Lung (tissue), 12 donors: Measurements from ENCODE around the gene TMCC2. TPM values are rescaled to one million over a fixed set of nuclear protein-coding genes. Genes with fewer than 3 reads are reported as not detected.

Experiments used
- ATAC-seq: fragments of 200-7000 bp; cut with Tn5 transposase; one replicate; pipeline ENCODE4 v1.9.1; 2020; ENCODE audit warnings: moderate number of reproducible peaks; ENCODE audit not compliant: insufficient read depth, low FRiP score
- DNase-seq, 3 donors: peaks; one replicate each; pipeline ENCODE4 v3.0.0-alpha.2; 2013 to 2017
- H3K27ac ChIP-seq, 2 donors: one replicate each; pipeline ENCODE4 v1.5.1; 2013; ENCODE audit warnings: mild to moderate bottlenecking in 2 of 2, moderate library complexity in 2 of 2, control low read depth in 1 of 2, inconsistent platforms in 1 of 2, low read depth in 1 of 2, low read length in 1 of 2
- H3K27me3 ChIP-seq, 3 donors: one replicate each; pipeline ENCODE4 v1.5.1; 2013; ENCODE audit warnings: low read length in 2 of 3; ENCODE audit not compliant: control insufficient read depth in 3 of 3, insufficient read depth in 3 of 3
- H3K36me3 ChIP-seq, 4 donors: one replicate each; pipeline ENCODE4 v1.5.1; 2013; ENCODE audit warnings: low read length in 4 of 4, mild to moderate bottlenecking in 1 of 4, moderate library complexity in 1 of 4; ENCODE audit not compliant: control insufficient read depth in 4 of 4, insufficient read depth in 4 of 4
- H3K4me1 ChIP-seq, 5 donors: one replicate each; pipeline ENCODE4 v1.5.1; 2013; ENCODE audit warnings: low read length in 5 of 5, mild to moderate bottlenecking in 2 of 5, moderate library complexity in 1 of 5; ENCODE audit not compliant: control insufficient read depth in 5 of 5, insufficient read depth in 5 of 5
- H3K4me3 ChIP-seq: one replicate; pipeline ENCODE4 v1.5.1; 2013; ENCODE audit warnings: mild to moderate bottlenecking, control low read depth, moderate library complexity
- H3K9ac ChIP-seq, 2 donors: one replicate each; pipeline ENCODE4 v1.5.1; 2013; ENCODE audit warnings: low read length in 2 of 2, control low read depth in 1 of 2; ENCODE audit not compliant: insufficient read depth in 1 of 2
- H3K9me3 ChIP-seq, 4 donors: one replicate each; pipeline ENCODE4 v1.5.1; 2013; ENCODE audit warnings: low read length in 3 of 4, mild to moderate bottlenecking in 1 of 4, moderate library complexity in 1 of 4; ENCODE audit not compliant: control insufficient read depth in 4 of 4, insufficient read depth in 3 of 4
- WGBS, 2 donors: extraction: QIAGEN DNeasy Blood & Tissue Kit; methylation state at CpG; one replicate each; pipeline ENCODE4 v1.1.7; 2013; 5-methylcytosine and 5-hydroxymethylcytosine counted together
- polyA plus RNA-seq, 2 donors: library from polyadenylated mRNA; stranded (reverse); fragments of 200-250 nt; gene quantifications; one replicate each; pipeline ENCODE4 v1.2.1, GENCODE V29; 2013
- total RNA-seq, 2 donors: library from RNA; depleted of rRNA in 1 of 2; stranded (reverse); fragments of >200 nt in 1 of 2; gene quantifications; one replicate each; pipeline ENCODE4 v1.2.1, GENCODE V29; 2014 to 2021
- TF ChIP-seq, protein P1 (sequence below): IDR thresholded peaks from 2 replicates; pipeline ENCODE4 v1.5.1; 2012; ENCODE audit warnings: mild to moderate bottlenecking; ENCODE audit errors: control extremely low read depth, extremely low read depth
- donor health status: control.
- donor health status: control.
- donor health status: Bipolar disorder and iron deficiency.
- donor health status: healthy.
- donor health status: DM: yes; HTN: yes; CAD: no.

The TMCC2 gene
- total and polyA plus RNA-seq, 4 donors: 1.9 to 27.0 (median 2.4) TPM

DNA sequence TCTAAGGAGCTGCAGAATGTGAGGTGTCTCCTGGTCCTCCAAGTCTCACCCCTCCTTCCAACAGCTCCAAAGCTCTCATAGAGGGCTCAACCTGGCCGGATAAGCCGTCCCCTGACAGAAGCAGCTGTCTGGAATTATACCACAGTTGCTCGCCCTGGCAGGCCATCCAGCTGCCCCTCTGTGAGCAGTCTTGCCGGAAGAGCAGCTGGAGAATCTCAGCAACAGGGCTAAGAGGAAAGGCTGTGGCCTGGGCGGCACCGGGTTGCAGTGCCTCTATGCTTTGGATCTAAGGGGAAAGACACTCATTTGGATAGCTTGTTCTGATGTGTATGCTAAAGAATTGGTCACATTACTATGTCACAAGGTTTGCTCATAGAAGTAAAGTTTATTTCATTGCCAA, 12.4 kb downstream of the TMCC2 start:
- no peak overlapping the region for H3K27ac ChIP-seq

DNA sequence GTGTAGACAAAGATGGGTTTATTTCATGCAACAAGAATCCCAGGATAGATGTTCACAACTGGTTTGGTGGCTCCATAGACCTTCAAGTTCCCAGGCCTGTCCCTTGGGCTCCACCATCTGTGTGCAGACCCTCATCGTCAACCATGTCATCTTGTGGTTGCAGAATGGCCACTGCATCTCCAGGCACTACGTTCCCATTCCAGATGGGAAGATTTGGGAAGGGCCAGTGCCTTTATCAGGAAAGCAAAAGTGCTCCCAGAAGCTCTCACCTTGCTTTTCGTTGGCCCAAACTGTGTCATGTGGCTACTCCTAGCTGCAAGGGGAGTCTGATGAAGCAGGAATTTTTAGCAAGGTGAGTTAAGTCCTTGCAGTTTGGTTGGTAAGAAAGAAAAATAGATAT, 12.8 kb downstream of the TMCC2 start:
- H3K9ac ChIP-seq: no peak overlapping the region
- ATAC-seq (no peak), DNase-seq (no peak)
- no peaks in the 10 kb centered on the region for H3K9me3 ChIP-seq
- no peak overlapping the region for H3K4me3 ChIP-seq
- no peak overlapping the region for H3K27ac ChIP-seq
- WGBS, 2 donors: 82 to 86% methylated on average over 3 of the region's 3 CpGs
- peaks cover 0 to 6% (median under 1%) of the 10 kb centered on the region in 4 donors for H3K36me3 ChIP-seq
- TF ChIP-seq, protein P1, sequence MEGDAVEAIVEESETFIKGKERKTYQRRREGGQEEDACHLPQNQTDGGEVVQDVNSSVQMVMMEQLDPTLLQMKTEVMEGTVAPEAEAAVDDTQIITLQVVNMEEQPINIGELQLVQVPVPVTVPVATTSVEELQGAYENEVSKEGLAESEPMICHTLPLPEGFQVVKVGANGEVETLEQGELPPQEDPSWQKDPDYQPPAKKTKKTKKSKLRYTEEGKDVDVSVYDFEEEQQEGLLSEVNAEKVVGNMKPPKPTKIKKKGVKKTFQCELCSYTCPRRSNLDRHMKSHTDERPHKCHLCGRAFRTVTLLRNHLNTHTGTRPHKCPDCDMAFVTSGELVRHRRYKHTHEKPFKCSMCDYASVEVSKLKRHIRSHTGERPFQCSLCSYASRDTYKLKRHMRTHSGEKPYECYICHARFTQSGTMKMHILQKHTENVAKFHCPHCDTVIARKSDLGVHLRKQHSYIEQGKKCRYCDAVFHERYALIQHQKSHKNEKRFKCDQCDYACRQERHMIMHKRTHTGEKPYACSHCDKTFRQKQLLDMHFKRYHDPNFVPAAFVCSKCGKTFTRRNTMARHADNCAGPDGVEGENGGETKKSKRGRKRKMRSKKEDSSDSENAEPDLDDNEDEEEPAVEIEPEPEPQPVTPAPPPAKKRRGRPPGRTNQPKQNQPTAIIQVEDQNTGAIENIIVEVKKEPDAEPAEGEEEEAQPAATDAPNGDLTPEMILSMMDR: no peak
- H3K27me3 ChIP-seq: no peaks in the 10 kb centered on the region
- peaks cover 0 to 75% (median 19%) of the 10 kb centered on the region in 5 donors for H3K4me1 ChIP-seq

More for the DNA sequence above, 12.4 kb downstream of the TMCC2 start:
- Histone ChIP-seq H3K4me1 (peaks cover 0 to 75% (median 19%) of the 10 kb centered on the region in 5 donors), H3K27me3 (no peaks in the 10 kb centered on the region), H3K9ac (no peak overlapping the region), H3K4me3 (no peak overlapping the region), H3K9me3 (no peaks in the 10 kb centered on the region), H3K36me3 (peaks cover 0 to 6% (median under 1%) of the 10 kb centered on the region in 4 donors)
- ATAC-seq: no peak
- TF ChIP-seq, protein P1: no peak
- peak; percentile 88 to 96 (median 95) for DNase-seq
- WGBS, 2 donors: 80% methylated on average over 6 of the region's 6 CpGs

DNA sequence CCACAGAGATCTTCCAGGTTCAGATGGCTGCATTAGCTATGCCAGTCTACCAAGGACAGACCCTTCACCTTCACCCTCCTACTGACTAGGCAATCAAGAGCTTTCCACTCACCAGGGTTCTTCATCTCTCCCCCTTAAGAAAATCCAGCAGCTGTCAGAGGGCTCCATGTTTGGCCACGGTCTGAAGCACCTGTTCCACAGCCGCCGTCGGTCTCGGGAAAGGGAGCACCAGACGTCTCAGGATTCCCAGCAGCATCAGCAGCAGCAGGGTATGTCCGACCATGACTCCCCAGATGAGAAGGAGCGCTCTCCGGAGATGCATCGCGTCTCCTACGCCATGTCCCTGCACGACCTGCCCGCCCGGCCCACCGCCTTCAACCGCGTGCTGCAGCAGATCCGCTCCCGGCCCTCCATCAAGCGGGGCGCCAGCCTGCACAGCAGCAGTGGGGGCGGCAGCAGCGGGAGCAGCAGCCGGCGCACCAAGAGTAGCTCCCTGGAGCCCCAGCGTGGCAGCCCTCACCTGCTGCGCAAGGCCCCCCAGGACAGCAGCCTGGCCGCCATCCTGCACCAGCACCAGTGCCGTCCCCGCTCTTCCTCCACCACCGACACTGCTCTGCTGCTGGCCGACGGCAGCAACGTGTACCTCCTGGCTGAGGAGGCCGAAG, 13.8 kb downstream of the TMCC2 start:
- no peak overlapping the region for H3K9ac ChIP-seq
- no peak for ATAC-seq

More for the DNA sequence above, 13.8 kb downstream of the TMCC2 start:
- Histone ChIP-seq H3K27ac (no peak overlapping the region), H3K36me3 (peaks cover 0 to 6% (median under 1%) of the 10 kb centered on the region in 4 donors), H3K4me3 (no peak overlapping the region), H3K4me1 (peaks cover 0 to 73% (median 27%) of the 10 kb centered on the region in 5 donors), H3K27me3 (no peaks in the 10 kb centered on the region), H3K9me3 (no peaks in the 10 kb centered on the region)
- DNase-seq: no peak
- TF ChIP-seq, protein P1: no peak
- 96 to 97% methylated on average over 36 of the region's 36 CpGs for WGBS, 2 donors
